OCI-LY3 (cell line): Measurements from ENCODE around the gene BCL2L14.
A peak's percentile ranks its signal among the peaks of the same experiment; 100 is the strongest.

Experiments used
- H2AFZ ChIP-seq: fragments of 200-600, 300-600 bp; shearing (Covaris generic); 2 replicates; pipeline ENCODE4 v1.6.0; 2014; ENCODE audit warnings: antibody characterized with exemption, low read depth, low read length
- H3K27ac ChIP-seq: fragments of 200-600, 300-600 bp; sonication (generic); 2 replicates; pipeline ENCODE4 v1.5.1; 2014; ENCODE audit warnings: mild to moderate bottlenecking, low read length, moderate library complexity, mixed read lengths
- H3K27me3 ChIP-seq: fragments of 200-600, 300-600 bp; sonication (generic); 2 replicates; pipeline ENCODE4 v1.6.1; 2014; ENCODE audit warnings: low read depth, low read length, mixed read lengths
- H3K36me3 ChIP-seq: fragments of 200-600, 300-600 bp; sonication (generic); replicated peaks from 2 replicates; pipeline ENCODE3; 2014; ENCODE audit warnings: low read depth, low read length, mixed read lengths
- H3K4me1 ChIP-seq: fragments of 300-600, 200-600 bp; sonication (generic); 2 replicates; pipeline ENCODE4 v1.6.1; 2014; ENCODE audit warnings: low read length, mixed read lengths
- H3K4me2 ChIP-seq: fragments of 200-600, 300-600 bp; sonication (generic); 2 replicates; pipeline ENCODE4 v1.6.1; 2014; ENCODE audit warnings: low read length, mixed read lengths
- H3K4me3 ChIP-seq: fragments of 300-600, 200-600 bp; sonication (generic); 2 replicates; pipeline ENCODE4 v1.5.1; 2014; ENCODE audit warnings: antibody characterized with exemption, mild to moderate bottlenecking, low read length, moderate library complexity
- H3K79me2 ChIP-seq: fragments of 300-600, 200-600 bp; shearing (Covaris generic); 2 replicates; pipeline ENCODE4 v1.6.1; 2014; ENCODE audit warnings: mild to moderate bottlenecking, low read length, mixed read lengths
- H3K9ac ChIP-seq: fragments of 300-600, 200-600 bp; shearing (Covaris generic); 2 replicates; pipeline ENCODE4 v1.6.0; 2014; ENCODE audit warnings: mild to moderate bottlenecking, low read length, moderate library complexity
- H3K9me3 ChIP-seq: fragments of 200-600, 300-600 bp; shearing (Covaris generic); 2 replicates; pipeline ENCODE4 v1.6.1; 2014; ENCODE audit warnings: low read length, mixed read lengths; ENCODE audit not compliant: insufficient read depth
- H4K20me1 ChIP-seq: fragments of 200-600, 300-600 bp; sonication (generic); 2 replicates; pipeline ENCODE4 v1.6.1; 2016; ENCODE audit warnings: low read length, mixed read lengths; ENCODE audit not compliant: insufficient read depth
- CTCF ChIP-seq: fragments of 200-600, 300-600 bp; sonication (generic); IDR thresholded peaks from 2 replicates; pipeline ENCODE4 v1.5.1; 2014; ENCODE audit warnings: antibody characterized with exemption, low read length, low read depth
- EZH2phosphoT487 ChIP-seq: fragments of 200-600 bp; shearing (Covaris generic); IDR thresholded peaks from 2 replicates; pipeline ENCODE4 v1.6.1; 2018; ENCODE audit warnings: antibody characterized with exemption, mixed run types, low read depth

The BCL2L14 gene

GRCh38 chr12:12047682-12048081 lies 23.1 kb upstream of the BCL2L14 start:
- Histone ChIP-seq H3K9me3 (no peaks in the 10 kb centered on the region), H3K36me3 (no peaks in the 10 kb centered on the region), H4K20me1 (no peaks in the 10 kb centered on the region), H3K4me1 (peaks cover 11% of the 10 kb centered on the region), H3K4me2 (peak overlapping the region; percentile 64), H3K27me3 (0 out of 2 replicates have a peak, but pooled peaks cover 5% of the 10 kb centered on the region), H3K4me3 (peak overlapping the region; percentile 43), H3K27ac (no peak overlapping the region), H2AFZ (peak overlapping the region; percentile 86), H3K9ac (peak overlapping the region; percentile 3; the same call in 1 of the 2 replicates), H3K79me2 (no peaks in the 10 kb centered on the region)
- TF ChIP-seq EZH2phosphoT487 (no peak), CTCF (no peak)

- Histone ChIP-seq H2AFZ (no peak overlapping the region), H3K4me3 (no peak overlapping the region), H3K27me3 (0 out of 2 replicates have a peak, but pooled peaks cover 5% of the 10 kb centered on the region), H3K4me1 (peaks cover 11% of the 10 kb centered on the region), H3K9ac (no peak overlapping the region), H3K36me3 (no peaks in the 10 kb centered on the region), H3K4me2 (no peak overlapping the region), H3K9me3 (no peaks in the 10 kb centered on the region), H4K20me1 (no peaks in the 10 kb centered on the region), H3K79me2 (no peaks in the 10 kb centered on the region), H3K27ac (no peak overlapping the region)
- TF ChIP-seq CTCF = no peak
- TF ChIP-seq EZH2phosphoT487 = no peak
These were observed 22.5 kb upstream of the BCL2L14 start for GRCh38 chr12:12048266-12048665.

GRCh38 chr12:12048714-12049113 lies 22.0 kb upstream of the BCL2L14 start:
- Histone ChIP-seq H3K4me3 (no peak overlapping the region), H3K4me2 (no peak overlapping the region), H2AFZ (no peak overlapping the region), H3K36me3 (no peaks in the 10 kb centered on the region), H3K4me1 (peaks cover 11% of the 10 kb centered on the region), H3K9ac (no peak overlapping the region), H4K20me1 (no peaks in the 10 kb centered on the region), H3K79me2 (no peaks in the 10 kb centered on the region), H3K9me3 (no peaks in the 10 kb centered on the region), H3K27ac (no peak overlapping the region), H3K27me3 (0 out of 2 replicates have a peak, but pooled peaks cover 5% of the 10 kb centered on the region)
- TF ChIP-seq CTCF = no peak
- no peak for TF ChIP-seq EZH2phosphoT487

- Histone ChIP-seq H4K20me1 (no peaks in the 10 kb centered on the region), H3K9me3 (no peaks in the 10 kb centered on the region), H3K4me2 (no peak overlapping the region), H3K36me3 (no peaks in the 10 kb centered on the region), H3K4me3 (no peak overlapping the region), H3K27me3 (no peaks in the 10 kb centered on the region), H3K27ac (no peak overlapping the region), H2AFZ (no peak overlapping the region), H3K79me2 (no peaks in the 10 kb centered on the region), H3K9ac (no peak overlapping the region), H3K4me1 (peaks cover 11% of the 10 kb centered on the region)
- TF ChIP-seq EZH2phosphoT487 (no peak), CTCF (no peak)
These were observed 19.1 kb upstream of the BCL2L14 start for GRCh38 chr12:12051668-12052067.
